Lower leg skin (tissue), 3 donors: ENCODE results near the gene IL1RAPL1.

Experiments used
- POLR2A ChIP-seq, 2 donors: fragments of 450-650 bp; IDR thresholded peaks; one replicate each; pipeline ENCODE4 v1.6.1; 2016 to 2017; ENCODE audit warnings: antibody characterized with exemption in 2 of 2, mild to moderate bottlenecking in 1 of 2, moderate library complexity in 1 of 2
- TF ChIP-seq, protein P1 (sequence below), 3 donors: fragments of 450-650 bp; IDR thresholded peaks; one replicate each; pipeline ENCODE4 v1.5.1; 2016; ENCODE audit warnings: antibody characterized with exemption in 3 of 3, mild to moderate bottlenecking in 3 of 3, moderate library complexity in 2 of 3

DNA sequence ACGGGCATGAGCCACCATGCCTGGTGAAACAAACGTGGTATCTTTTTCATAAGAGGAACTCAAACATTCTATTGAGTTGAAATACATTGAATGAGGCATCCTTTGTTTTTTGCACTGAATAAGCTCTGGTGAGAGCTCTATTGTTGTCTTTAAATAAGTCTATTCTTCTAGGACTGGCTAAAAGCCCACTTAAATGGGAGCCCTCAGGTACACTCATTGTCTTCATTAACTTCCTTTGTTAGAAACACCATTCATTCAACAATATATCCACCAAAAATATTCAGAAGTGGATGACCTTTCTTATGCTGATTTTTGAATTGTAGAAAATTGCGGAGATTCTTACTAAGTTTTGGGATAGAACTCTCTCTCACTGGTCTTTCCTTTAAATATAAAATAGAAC, 568.0 kb downstream of the IL1RAPL1 start:
- TF ChIP-seq, protein P1, sequence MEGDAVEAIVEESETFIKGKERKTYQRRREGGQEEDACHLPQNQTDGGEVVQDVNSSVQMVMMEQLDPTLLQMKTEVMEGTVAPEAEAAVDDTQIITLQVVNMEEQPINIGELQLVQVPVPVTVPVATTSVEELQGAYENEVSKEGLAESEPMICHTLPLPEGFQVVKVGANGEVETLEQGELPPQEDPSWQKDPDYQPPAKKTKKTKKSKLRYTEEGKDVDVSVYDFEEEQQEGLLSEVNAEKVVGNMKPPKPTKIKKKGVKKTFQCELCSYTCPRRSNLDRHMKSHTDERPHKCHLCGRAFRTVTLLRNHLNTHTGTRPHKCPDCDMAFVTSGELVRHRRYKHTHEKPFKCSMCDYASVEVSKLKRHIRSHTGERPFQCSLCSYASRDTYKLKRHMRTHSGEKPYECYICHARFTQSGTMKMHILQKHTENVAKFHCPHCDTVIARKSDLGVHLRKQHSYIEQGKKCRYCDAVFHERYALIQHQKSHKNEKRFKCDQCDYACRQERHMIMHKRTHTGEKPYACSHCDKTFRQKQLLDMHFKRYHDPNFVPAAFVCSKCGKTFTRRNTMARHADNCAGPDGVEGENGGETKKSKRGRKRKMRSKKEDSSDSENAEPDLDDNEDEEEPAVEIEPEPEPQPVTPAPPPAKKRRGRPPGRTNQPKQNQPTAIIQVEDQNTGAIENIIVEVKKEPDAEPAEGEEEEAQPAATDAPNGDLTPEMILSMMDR (IDR thresholded peaks at IDR 0.05) = no peak
- TF ChIP-seq POLR2A (IDR thresholded peaks at IDR 0.05) = no peak
